ENCODE results near the gene ZNF474.
"Not testable (repeated sequence)": the region's sequence is repeated elsewhere in the genome, so short reads cannot be mapped to it uniquely, and the experiment has no call there.

ZNF474 gene

DNA sequence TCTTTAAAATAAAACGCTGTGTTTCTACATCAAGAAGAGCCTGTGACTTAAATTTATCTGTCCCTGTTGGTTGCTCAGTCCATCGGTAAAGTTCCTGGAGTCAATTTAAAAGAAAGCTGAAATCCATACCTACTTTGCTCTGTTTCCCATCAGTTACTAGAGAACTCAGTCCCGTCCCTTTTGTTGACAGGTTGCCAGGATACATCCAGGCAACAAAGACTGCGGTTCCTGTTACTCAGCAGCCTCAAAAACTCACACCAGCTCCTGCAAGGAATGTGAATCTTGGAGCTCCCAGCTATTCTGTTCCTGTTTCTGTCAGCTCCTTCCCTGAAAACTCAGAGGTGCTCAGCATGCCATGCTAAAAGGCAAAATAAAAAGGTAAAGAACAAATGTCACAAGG lies at the start of gene ZNF474:
TSS of gene ZNF474 (plus strand) at position 241 of the 400 bp plus-strand sequence. CDS start 22,445 bp downstream, outside the sequence.
- DNase-seq (ENCODE audit: low spot score) = no peak

DNA sequence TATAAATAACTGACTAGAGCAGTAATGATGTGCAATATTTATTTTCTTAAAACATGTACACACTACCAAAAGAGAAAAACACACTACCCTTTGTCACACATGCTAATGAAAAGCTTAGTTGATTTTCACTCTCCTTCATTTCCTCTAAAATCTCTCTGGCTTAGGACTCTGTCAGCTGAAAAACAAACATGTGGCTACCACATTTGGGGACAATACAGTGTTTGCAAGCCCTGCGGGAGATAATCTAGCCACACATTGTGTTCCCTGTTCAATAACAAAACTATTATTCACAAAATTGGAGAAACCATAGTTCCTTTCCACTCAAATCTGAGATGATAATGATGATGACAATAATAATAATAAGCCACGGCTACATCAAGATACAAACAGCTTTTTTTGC lies 47.8 kb upstream of the ZNF474 start:
- DNase-seq (ENCODE audit: low spot score) = no peak

DNA sequence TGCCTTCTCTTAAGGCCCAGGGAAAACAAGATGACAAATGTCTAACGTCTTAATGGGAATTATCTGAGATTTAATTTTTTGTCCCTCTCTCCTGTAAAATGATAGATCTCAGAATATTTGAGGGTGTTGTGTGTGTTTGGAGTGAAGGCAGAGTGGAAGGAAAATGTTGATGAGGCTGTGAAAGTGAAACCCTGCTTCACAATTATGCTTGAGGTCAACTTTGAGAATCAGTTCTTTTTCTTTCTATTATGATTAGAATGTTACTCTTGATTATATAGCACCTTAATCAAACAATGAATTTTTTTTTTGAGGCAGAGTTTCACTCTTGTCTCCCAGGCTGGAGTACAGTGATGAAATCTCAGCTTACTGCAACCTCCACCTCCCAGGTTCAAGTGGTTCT lies 45.8 kb upstream of the ZNF474 start:
- no peak for DNase-seq (ENCODE audit: low spot score)

GRCh38 chr5:122085041-122085440 lies 44.3 kb upstream of the ZNF474 start:
- DNase-seq (ENCODE audit: low spot score) = no peak

GRCh38 chr5:122089096-122090013 lies 40.0 kb upstream of the ZNF474 start:
- no peak for DNase-seq (ENCODE audit: low spot score)

DNA sequence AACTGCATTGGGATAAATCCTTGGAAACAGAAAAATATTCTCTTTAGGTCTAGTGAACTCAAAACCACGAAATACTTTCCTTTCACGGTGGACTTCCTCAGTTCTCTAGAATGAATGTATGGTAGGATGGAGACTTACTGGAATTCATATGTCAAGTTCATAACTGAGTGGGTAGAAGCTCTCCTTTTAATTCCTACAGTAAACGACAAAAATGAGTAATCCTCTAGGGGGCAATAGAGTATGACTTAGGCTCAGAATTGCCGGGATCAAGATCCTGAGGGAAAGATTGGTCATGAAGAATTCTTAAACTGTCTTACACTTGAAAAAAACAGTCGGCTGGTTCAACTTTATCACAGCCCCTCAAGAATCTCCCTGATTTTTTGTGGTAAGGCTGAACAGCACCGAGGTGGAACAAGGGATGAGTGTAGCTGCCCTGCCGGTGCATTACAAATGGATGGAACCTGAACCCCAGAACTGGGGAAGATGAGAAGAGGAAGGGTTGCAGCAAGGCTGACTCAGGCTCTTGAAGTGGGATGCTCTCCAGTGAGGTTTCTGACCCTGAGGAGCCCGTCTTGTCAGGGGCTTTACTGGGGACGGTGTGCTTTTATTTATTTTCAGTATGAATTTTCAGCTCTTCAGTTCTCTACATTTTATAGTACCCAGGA lies 37.3 kb upstream of the ZNF474 start:
- DNase-seq (ENCODE audit: low spot score) = no peak

GRCh38 chr5:122093415-122094180 lies 35.7 kb upstream of the ZNF474 start:
- no peak for DNase-seq (ENCODE audit: low spot score)

GRCh38 chr5:122094251-122094650 lies 35.1 kb upstream of the ZNF474 start:
- not testable (repeated sequence) for DNase-seq (ENCODE audit: low spot score)

GRCh38 chr5:122095158-122095557 lies 34.2 kb upstream of the ZNF474 start:
- DNase-seq (ENCODE audit: low spot score) = no peak

- DNase-seq (ENCODE audit: low spot score) = no peak
These were observed 32.0 kb upstream of the ZNF474 start for GRCh38 chr5:122097391-122097790.

- DNase-seq (ENCODE audit: low spot score) = no peak
These were observed 30.1 kb upstream of the ZNF474 start for GRCh38 chr5:122099060-122099790.

DNA sequence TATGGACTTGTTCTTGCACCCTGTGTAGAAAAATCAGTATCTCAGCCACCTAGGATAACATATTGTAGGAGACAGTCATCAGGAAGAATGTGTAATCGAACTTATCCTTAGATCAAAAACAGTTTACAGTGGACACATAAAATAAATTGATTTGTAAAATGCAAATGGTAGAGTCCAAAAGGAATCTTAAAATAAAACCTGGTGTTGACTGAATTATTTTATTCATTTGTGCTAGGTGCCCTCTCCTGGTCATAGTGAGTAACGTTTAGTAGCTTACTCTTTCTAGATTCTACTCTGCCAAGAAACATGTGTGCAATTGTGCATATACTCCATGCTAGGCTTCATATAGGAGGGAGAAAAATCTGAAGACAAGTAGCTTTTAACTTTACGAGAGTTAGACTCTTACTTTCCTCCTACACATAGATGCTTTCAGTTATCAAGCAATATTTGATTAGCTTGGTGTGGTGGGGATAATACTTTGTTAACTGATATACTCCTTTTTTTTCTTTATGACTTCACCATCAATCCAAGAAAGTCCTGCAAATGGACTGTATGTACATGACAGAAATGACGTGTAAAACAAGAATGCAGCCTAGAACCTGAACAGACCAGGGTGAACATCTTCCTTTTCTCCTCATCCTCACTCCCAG lies 27.6 kb upstream of the ZNF474 start:
- DNase-seq (ENCODE audit: low spot score) = no peak

GRCh38 chr5:122102825-122103224 lies 26.5 kb upstream of the ZNF474 start:
- DNase-seq (ENCODE audit: low spot score) = no peak

- no peak for DNase-seq (ENCODE audit: low spot score)
These were observed 23.4 kb upstream of the ZNF474 start for GRCh38 chr5:122105909-122106308.

DNA sequence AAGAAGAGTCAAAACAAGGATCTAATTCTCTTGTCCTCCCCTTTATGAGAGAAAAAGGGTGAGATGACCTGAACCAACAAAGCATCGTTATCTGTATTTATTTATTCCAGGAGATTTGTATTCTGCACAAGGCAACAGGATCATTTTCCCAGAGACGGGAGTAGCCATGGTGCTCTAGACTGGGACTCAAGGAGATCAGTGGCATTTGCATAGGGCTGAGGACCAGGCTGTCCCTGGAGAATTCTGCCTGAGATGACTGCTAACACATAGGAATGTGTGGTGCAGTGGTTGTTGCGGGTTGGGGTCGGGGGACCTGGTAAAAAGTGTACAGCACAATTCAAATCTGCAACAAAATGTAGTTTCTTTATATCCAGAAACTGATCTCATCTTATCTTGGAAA lies 22.3 kb upstream of the ZNF474 start:
- DNase-seq (ENCODE audit: low spot score) = no peak

- DNase-seq (ENCODE audit: low spot score) = no peak
These were observed 18.4 kb upstream of the ZNF474 start for GRCh38 chr5:122110987-122111386.

- DNase-seq (ENCODE audit: low spot score) = no peak
These were observed 17.9 kb upstream of the ZNF474 start for GRCh38 chr5:122111460-122111859.

- DNase-seq (ENCODE audit: low spot score) = no peak
These were observed 17.3 kb upstream of the ZNF474 start for GRCh38 chr5:122112063-122112462.

DNA sequence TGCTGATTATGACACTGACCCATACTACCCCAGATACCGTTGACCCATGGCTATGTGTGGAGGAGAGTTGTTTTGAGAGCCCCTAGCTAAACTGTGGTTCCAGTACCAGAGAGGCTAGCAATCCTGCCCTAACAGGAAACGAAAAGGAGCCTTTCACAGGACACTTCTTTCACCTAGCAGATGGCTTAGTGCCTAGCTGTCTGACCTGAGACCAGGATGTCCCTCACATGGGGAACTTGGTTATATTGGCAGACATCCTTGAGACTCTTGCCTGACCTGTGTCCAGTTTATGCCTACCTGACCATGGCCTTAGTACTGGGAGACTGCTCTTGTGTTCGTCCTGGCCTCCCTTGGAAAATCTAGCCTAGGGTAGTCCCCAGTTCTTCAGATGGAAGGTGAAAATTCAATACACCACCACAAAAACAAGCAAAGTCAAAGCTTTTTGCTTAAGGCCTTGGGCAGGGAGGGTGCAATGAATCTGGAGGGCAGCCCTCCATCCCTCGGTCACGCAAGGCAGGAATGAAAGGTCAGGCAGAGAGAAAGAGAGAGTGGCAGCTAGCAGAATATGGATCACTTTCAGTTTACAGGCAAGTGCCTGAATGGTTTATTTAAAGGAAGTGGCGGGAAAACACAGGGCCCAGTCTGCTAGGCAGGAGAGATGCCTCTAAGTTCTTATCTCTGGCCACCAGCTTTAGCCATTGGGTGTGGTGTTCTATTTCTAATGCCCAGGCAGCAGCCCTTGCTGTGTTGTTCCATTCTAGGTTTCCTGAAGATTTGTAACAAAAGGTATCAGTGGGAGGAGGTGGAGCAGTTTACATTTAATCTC lies 16.4 kb upstream of the ZNF474 start:
- DNase-seq (ENCODE audit: low spot score) = no peak

GRCh38 chr5:122114501-122114900 lies 14.8 kb upstream of the ZNF474 start:
- DNase-seq (ENCODE audit: low spot score) = no peak

All from germinal center (tissue), 1 donor.